Testis (tissue), 2 donors: Measurements from ENCODE around the gene CAPN3.

ENCODE experiments used
- POLR2A ChIP-seq: fragments of 450-650 bp; IDR thresholded peaks from one replicate; pipeline ENCODE4 v1.6.1; 2017; ENCODE audit warnings: antibody characterized with exemption, mild to moderate bottlenecking, moderate library complexity
- TF ChIP-seq, protein P1 (sequence below), 3 experiments: fragments of 450-650 bp in 2 of 3; fragments of 200-600 bp in 1 of 3; sonication (generic) in 1 of 3; IDR thresholded peaks; one replicate each; pipeline ENCODE4 v1.5.1; 2016 to 2019; ENCODE audit warnings: antibody characterized with exemption in 3 of 3, mild to moderate bottlenecking in 2 of 3, moderate library complexity in 1 of 3

- TF ChIP-seq POLR2A = no peak
- TF ChIP-seq, protein P1, sequence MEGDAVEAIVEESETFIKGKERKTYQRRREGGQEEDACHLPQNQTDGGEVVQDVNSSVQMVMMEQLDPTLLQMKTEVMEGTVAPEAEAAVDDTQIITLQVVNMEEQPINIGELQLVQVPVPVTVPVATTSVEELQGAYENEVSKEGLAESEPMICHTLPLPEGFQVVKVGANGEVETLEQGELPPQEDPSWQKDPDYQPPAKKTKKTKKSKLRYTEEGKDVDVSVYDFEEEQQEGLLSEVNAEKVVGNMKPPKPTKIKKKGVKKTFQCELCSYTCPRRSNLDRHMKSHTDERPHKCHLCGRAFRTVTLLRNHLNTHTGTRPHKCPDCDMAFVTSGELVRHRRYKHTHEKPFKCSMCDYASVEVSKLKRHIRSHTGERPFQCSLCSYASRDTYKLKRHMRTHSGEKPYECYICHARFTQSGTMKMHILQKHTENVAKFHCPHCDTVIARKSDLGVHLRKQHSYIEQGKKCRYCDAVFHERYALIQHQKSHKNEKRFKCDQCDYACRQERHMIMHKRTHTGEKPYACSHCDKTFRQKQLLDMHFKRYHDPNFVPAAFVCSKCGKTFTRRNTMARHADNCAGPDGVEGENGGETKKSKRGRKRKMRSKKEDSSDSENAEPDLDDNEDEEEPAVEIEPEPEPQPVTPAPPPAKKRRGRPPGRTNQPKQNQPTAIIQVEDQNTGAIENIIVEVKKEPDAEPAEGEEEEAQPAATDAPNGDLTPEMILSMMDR (IDR thresholded peaks at IDR 0.05) = no peak
Measured at GRCh38 chr15:42352401-42352800, 6.9 kb upstream of the CAPN3 start.
